ENCODE data around the gene RNLS.
"Not testable (repeated sequence)": the region's sequence is repeated elsewhere in the genome, so short reads cannot be mapped to it uniquely, and the experiment has no call there.

RNLS gene

DNA sequence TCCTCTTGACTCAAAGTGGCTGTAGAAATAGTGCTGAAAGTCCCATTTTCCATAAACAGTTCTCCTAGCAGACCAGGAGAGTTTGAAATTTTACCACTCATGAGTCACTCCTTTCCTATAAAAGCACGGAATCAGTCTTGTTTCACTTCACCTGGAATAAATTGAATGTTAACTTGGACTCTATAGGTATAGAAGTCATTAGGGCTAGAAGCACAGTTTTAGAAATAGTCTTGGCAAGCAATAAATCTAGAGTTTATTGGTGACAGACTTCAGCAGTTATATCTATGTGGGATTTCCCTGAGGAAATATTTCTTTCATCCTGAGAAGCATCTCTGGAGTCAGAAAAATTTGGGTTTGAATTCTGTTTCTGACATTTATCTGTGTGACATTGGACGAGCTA lies 212.4 kb downstream of the RNLS start:
- no peak for DNase-seq (ENCODE audit: extremely low read depth, low read depth)
- TF ChIP-seq, protein P1, sequence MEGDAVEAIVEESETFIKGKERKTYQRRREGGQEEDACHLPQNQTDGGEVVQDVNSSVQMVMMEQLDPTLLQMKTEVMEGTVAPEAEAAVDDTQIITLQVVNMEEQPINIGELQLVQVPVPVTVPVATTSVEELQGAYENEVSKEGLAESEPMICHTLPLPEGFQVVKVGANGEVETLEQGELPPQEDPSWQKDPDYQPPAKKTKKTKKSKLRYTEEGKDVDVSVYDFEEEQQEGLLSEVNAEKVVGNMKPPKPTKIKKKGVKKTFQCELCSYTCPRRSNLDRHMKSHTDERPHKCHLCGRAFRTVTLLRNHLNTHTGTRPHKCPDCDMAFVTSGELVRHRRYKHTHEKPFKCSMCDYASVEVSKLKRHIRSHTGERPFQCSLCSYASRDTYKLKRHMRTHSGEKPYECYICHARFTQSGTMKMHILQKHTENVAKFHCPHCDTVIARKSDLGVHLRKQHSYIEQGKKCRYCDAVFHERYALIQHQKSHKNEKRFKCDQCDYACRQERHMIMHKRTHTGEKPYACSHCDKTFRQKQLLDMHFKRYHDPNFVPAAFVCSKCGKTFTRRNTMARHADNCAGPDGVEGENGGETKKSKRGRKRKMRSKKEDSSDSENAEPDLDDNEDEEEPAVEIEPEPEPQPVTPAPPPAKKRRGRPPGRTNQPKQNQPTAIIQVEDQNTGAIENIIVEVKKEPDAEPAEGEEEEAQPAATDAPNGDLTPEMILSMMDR (IDR thresholded peaks at IDR 0.05; ENCODE audit: low read depth, low read length): no peak

DNA sequence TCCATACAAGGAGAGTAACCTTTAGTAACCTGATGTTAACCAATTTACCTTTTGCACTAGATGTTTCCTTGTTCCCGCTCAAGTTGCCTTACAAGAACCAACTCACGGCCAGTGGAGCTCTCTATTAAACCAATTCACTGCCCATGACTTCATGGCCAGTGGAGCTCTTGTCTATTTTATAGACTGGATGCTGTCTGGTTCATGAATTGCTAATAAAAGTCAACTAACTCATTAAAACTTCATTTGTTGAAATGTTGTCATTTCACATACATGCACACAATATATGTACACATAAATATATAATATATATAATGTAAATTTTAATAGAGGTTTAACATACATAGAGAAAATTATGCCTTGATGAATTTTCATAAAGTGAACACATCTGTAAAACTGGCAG lies 216.3 kb downstream of the RNLS start:
- TF ChIP-seq, protein P1 (IDR thresholded peaks at IDR 0.05; ENCODE audit: low read depth, low read length): no peak
- DNase-seq (ENCODE audit: extremely low read depth, low read depth): no peak

DNA sequence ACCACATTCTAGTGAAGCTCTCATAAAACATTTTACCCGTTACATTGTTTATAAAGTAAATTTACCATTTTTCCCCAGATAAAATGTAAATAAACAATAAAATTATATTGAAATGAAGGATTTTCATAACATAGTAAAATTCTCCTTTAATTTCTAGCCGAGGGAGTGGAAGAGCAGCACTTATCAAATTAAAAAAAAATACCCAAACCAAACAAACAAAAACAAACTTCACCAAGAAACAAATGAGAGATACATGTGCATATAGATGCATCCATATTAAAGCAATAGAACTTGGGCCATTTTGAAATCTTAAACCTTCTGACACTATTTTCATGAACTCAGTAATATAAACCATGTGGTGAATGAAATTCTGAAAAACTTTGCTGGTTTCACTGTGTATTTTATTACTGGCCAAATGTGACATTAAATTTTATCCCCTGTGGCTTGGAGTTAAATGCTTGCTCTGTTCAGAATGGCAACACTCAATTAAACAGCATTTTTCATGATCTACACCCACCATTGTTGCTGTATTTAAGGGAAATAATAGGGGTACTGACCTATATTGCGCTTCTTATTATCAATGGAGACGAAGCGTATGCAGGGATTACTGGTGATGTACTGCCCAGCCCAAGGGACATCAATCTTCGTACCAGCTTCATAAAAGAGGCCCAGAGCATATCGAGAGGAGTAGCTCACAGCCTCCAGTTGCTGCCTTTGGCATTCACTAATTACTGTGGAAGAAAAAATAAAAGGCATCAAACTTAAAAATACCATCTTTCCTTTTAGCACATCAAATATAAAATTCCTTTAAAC lies 220.9 kb downstream of the RNLS start:
- TF ChIP-seq, protein P1 (IDR thresholded peaks at IDR 0.05; ENCODE audit: low read depth, low read length): no peak
- DNase-seq (ENCODE audit: extremely low read depth, low read depth): no peak

DNA sequence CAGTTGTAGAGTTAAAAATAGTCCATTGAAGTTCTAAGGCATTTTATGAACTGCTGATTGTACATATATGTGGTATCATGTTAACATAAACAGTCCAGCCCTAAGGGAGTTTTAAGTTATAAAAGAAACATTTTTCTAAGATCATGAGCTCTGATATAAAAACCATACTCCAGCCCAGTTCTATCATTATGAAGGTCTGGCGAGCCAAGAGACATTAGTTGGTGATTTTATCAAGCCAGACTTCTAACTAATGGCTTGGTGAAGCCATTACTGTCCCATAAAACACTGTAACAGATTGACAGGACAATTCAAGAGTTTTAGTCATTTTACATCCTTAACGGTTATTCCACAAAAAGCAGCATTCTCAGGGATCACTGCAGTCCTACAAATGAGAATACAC lies 221.6 kb downstream of the RNLS start:
- TF ChIP-seq, protein P1 (IDR thresholded peaks at IDR 0.05; ENCODE audit: low read depth, low read length): no peak
- no peak for DNase-seq (ENCODE audit: extremely low read depth, low read depth)

DNA sequence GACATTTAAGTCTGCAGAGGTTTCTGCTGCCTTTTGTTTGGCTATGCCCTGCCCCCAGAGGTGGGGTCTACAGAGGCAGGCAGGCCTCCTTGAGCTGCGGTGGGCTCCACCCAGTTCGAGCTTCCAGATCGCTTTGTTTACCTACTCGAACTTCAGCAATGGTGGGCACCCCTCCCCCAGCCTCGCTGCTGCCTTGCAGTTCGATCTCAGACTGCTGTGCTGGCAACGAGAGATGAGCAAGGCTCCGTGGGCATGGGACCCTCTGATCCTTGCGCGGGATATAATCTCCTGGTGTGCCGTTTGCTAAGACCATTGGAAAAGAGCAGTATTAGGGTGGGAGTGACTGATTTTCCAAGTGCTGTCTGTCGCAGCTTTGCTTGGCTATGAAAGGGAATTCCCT lies 227.4 kb downstream of the RNLS start:
- not testable (repeated sequence) for DNase-seq (ENCODE audit: extremely low read depth, low read depth)

DNA sequence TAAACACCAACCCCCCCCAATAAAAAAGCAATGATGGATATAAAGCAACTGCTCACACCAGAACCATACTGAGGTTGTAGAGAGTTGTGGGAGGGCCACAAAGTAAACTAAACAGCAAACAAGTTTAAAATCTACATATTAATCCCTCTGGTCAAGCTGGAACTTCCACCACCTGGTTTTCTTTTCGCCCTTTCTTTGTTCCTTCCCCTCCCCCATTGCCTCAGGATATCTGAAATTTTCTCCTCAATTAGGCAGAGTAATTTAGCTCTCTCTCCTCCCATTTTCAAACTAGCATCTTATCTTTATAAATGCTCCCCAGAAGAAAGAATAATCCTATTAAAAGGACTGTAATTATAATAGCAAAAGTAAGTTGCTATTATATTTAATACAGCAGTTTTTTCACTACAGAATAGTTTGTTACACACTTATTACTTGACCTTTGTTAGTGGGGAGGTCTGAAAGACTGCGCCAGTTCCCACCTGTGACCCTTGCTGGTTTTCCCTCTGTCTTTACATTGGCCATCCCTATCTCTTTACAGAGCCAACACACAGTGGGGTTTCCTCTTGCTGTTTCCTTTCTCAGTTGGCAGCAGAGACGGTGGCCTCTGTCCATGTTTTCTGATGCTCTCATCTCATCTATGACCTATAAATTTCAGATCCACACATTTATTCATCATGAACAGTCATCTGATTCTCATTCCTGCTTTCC lies 235.4 kb downstream of the RNLS start:
- DNase-seq (ENCODE audit: extremely low read depth, low read depth): no peak
- TF ChIP-seq, protein P1 (IDR thresholded peaks at IDR 0.05; ENCODE audit: low read depth, low read length): no peak

DNA sequence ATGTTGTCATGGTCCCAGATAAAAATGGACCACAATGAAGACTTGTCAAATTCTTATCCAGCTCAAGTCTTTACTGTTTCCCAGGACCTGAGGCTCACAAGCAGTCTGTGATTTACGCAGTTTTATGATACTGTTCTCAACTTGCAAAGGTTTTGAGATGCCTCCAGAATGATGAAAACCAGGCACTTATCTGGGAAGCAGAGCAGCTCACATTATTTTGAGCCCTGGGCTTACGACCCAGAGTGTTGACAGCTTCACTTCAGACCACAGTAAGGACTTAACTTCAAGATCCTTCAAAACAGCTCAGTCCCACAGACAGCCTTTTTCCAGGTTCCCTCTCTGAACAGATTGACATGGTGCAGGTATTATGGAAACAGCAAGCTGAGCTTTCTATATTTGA lies 236.1 kb downstream of the RNLS start:
- TF ChIP-seq, protein P1 (IDR thresholded peaks at IDR 0.05; ENCODE audit: low read depth, low read length): no peak
- DNase-seq (ENCODE audit: extremely low read depth, low read depth): no peak

Data from AG09319 (cell line).